HUES64 (cell line): Measurements from ENCODE around the gene TMEM147.

Experiments
- H3K27ac ChIP-seq: 2 replicates; pipeline ENCODE4 v1.7.0; 2013; ENCODE audit warnings: low read depth, low read length, inconsistent platforms
- H3K27me3 ChIP-seq: 2 replicates; pipeline ENCODE4 v1.6.1; 2013; ENCODE audit warnings: mild to moderate bottlenecking, low read length; ENCODE audit not compliant: insufficient read depth
- H3K36me3 ChIP-seq: 2 replicates; pipeline ENCODE4 v1.6.1; 2013; ENCODE audit warnings: mild to moderate bottlenecking, low read length; ENCODE audit not compliant: insufficient read depth
- H3K4me1 ChIP-seq: 2 replicates; pipeline ENCODE4 v1.6.1; 2013; ENCODE audit warnings: mild to moderate bottlenecking, low read length, moderate library complexity; ENCODE audit not compliant: insufficient read depth
- H3K4me3 ChIP-seq: 2 replicates; pipeline ENCODE4 v1.5.1; 2013; ENCODE audit warnings: mild to moderate bottlenecking, low read length, moderate library complexity
- H3K9ac ChIP-seq: 2 replicates; pipeline ENCODE4 v1.6.1; 2013; ENCODE audit warnings: mild to moderate bottlenecking, low read depth, low read length
- H3K9me3 ChIP-seq: 2 replicates; pipeline ENCODE4 v1.6.1; 2013; ENCODE audit warnings: low read depth, low read length; ENCODE audit not compliant: insufficient read depth
- WGBS: fragments of 150-250, 120-280 bp; methylation state at CpG from one replicate; pipeline ENCODE4 v1.1.7; 2013; ENCODE audit warnings: missing lambda C conversion rate; 5-methylcytosine and 5-hydroxymethylcytosine counted together

Gene TMEM147

GRCh38 chr19:35549879-35550523, 4.6 kb downstream of the TMEM147 start:
- Histone ChIP-seq H3K27ac (no peak overlapping the region), H3K36me3 (peaks cover 23% of the 10 kb centered on the region), H3K4me3 (no peak overlapping the region), H3K4me1 (peaks cover 3% of the 10 kb centered on the region; the same call in 1 of the 2 replicates), H3K9ac (no peak overlapping the region), H3K9me3 (no peaks in the 10 kb centered on the region), H3K27me3 (no peaks in the 10 kb centered on the region)
- WGBS = 95% methylated on average over 15 of the region's 15 CpGs

- H3K9me3 ChIP-seq = no peaks in the 10 kb centered on the region
- 93% methylated on average over 21 of the region's 21 CpGs for WGBS
- peaks cover under 1% of the 10 kb centered on the region; the same call in 1 of the 2 replicates for H3K27me3 ChIP-seq
- no peak overlapping the region for H3K9ac ChIP-seq
- no peak overlapping the region for H3K27ac ChIP-seq
- peaks cover 3% of the 10 kb centered on the region; the same call in 1 of the 2 replicates for H3K4me1 ChIP-seq
- H3K4me3 ChIP-seq = no peak overlapping the region
- peaks cover 23% of the 10 kb centered on the region for H3K36me3 ChIP-seq
Measured at GRCh38 chr19:35551091-35551810, 5.8 kb downstream of the TMEM147 start.

GRCh38 chr19:35552534-35553384, 7.3 kb downstream of the TMEM147 start:
- Histone ChIP-seq H3K27ac (no peak overlapping the region), H3K4me3 (no peak overlapping the region), H3K9ac (no peak overlapping the region), H3K36me3 (peaks cover 11% of the 10 kb centered on the region; the same call in 1 of the 2 replicates), H3K9me3 (no peaks in the 10 kb centered on the region), H3K27me3 (peaks cover 6% of the 10 kb centered on the region; the same call in 1 of the 2 replicates), H3K4me1 (no peaks in the 10 kb centered on the region)
- WGBS = 85% methylated on average over 13 of the region's 13 CpGs

- Histone ChIP-seq H3K9ac (no peak overlapping the region), H3K4me3 (no peak overlapping the region), H3K27me3 (peaks cover 10% of the 10 kb centered on the region), H3K9me3 (no peaks in the 10 kb centered on the region), H3K4me1 (no peaks in the 10 kb centered on the region), H3K27ac (no peak overlapping the region), H3K36me3 (peaks cover 11% of the 10 kb centered on the region; the same call in 1 of the 2 replicates)
- WGBS = 76% methylated on average over 14 of the region's 14 CpGs
Measured at GRCh38 chr19:35553385-35554000, 8.1 kb downstream of the TMEM147 start.

- WGBS = 81% methylated on average over 5 of the region's 5 CpGs
- H3K36me3 ChIP-seq = peaks cover 11% of the 10 kb centered on the region; the same call in 1 of the 2 replicates
- H3K27me3 ChIP-seq = peaks cover 16% of the 10 kb centered on the region
- no peak overlapping the region for H3K4me3 ChIP-seq
- H3K27ac ChIP-seq = no peak overlapping the region
- H3K4me1 ChIP-seq = no peaks in the 10 kb centered on the region
- H3K9ac ChIP-seq = no peak overlapping the region
- H3K9me3 ChIP-seq = no peaks in the 10 kb centered on the region
Measured at GRCh38 chr19:35554076-35554475, 8.7 kb downstream of the TMEM147 start.

GRCh38 chr19:35555301-35556005, 10.0 kb downstream of the TMEM147 start:
- WGBS = 75% methylated on average over 30 of the region's 30 CpGs
- peaks cover 5% of the 10 kb centered on the region; the same call in 1 of the 2 replicates for H3K36me3 ChIP-seq

GRCh38 chr19:35556025-35556590, 10.7 kb downstream of the TMEM147 start:
- no peaks in the 10 kb centered on the region for H3K4me1 ChIP-seq
- peaks cover 27% of the 10 kb centered on the region for H3K27me3 ChIP-seq
- WGBS = 89% methylated on average over 9 of the region's 9 CpGs
- no peaks in the 10 kb centered on the region for H3K36me3 ChIP-seq
- H3K4me3 ChIP-seq = no peak overlapping the region
- H3K9me3 ChIP-seq = no peaks in the 10 kb centered on the region
- no peak overlapping the region for H3K27ac ChIP-seq
- H3K9ac ChIP-seq = no peak overlapping the region

More at GRCh38 chr19:35555301-35556005, 10.0 kb downstream of the TMEM147 start:
- H3K27ac ChIP-seq = no peak overlapping the region
- no peaks in the 10 kb centered on the region for H3K9me3 ChIP-seq
- H3K4me1 ChIP-seq = no peaks in the 10 kb centered on the region
- peaks cover 27% of the 10 kb centered on the region for H3K27me3 ChIP-seq
- no peak overlapping the region for H3K4me3 ChIP-seq
- H3K9ac ChIP-seq = no peak overlapping the region

- peaks cover 27% of the 10 kb centered on the region for H3K27me3 ChIP-seq
- no peak overlapping the region for H3K27ac ChIP-seq
- H3K9ac ChIP-seq = no peak overlapping the region
- H3K4me3 ChIP-seq = peak overlapping the region; percentile 60
- no peaks in the 10 kb centered on the region for H3K9me3 ChIP-seq
- no peaks in the 10 kb centered on the region for H3K36me3 ChIP-seq
- 85% methylated on average over 16 of the region's 16 CpGs for WGBS
- no peaks in the 10 kb centered on the region for H3K4me1 ChIP-seq
Measured at GRCh38 chr19:35556846-35557538, 11.6 kb downstream of the TMEM147 start.

- no peak overlapping the region; the same call in 1 of the 2 replicates for H3K27ac ChIP-seq
- H3K9me3 ChIP-seq = no peaks in the 10 kb centered on the region
- H3K27me3 ChIP-seq = peaks cover 27% of the 10 kb centered on the region
- no peaks in the 10 kb centered on the region for H3K4me1 ChIP-seq
- H3K9ac ChIP-seq = no peak overlapping the region
- WGBS = 1% methylated on average over 60 of the region's 60 CpGs
- peak overlapping the region; percentile 60 for H3K4me3 ChIP-seq
- no peaks in the 10 kb centered on the region for H3K36me3 ChIP-seq
Measured at GRCh38 chr19:35557539-35558399, 12.3 kb downstream of the TMEM147 start.
